Ramos (cell line): ENCODE measurements around the gene PDCD6IP.

ENCODE experiments used
- in situ Hi-C: fragments of 300-500 bp; cut with MboI; formaldehyde crosslinking; loops from one replicate; pipeline ENCODE4 v1.14.3; 2022; ENCODE audit warnings: low sequenced_read_pairs; ENCODE audit not compliant: unreplicated experiment

The PDCD6IP gene

DNA sequence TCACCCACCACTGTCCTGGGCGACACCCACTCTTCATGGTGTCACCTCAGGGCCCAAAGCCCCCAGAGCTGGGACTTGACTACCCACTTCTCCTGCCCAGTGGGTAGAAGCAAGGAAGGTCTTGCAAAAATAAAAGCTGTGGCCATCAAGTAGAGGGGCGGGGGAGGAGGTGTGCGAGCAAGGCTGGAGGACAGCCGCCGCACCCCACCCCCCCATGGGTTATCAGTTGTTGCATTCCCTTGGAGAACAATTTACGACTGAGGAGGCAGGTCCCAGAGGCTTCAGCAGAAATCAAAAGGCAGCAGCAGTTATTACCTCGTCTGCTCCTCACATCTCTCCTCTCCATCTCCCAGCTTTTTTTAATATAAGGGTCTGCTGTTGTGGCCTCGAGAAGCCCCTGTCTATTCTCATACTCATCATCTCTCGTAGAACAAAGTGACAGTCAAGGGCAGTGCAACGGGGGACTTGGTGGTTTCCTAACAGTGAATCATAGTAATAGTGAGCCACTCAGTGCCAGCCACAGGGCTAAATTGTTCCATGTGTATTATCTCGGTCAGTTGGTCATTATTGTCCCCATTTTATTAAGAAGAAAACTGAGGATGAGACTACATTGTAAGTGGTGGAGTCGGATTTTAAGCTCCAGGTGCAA, 116.4 kb downstream of the PDCD6IP start:
- in situ Hi-C loops: no loop called here

DNA sequence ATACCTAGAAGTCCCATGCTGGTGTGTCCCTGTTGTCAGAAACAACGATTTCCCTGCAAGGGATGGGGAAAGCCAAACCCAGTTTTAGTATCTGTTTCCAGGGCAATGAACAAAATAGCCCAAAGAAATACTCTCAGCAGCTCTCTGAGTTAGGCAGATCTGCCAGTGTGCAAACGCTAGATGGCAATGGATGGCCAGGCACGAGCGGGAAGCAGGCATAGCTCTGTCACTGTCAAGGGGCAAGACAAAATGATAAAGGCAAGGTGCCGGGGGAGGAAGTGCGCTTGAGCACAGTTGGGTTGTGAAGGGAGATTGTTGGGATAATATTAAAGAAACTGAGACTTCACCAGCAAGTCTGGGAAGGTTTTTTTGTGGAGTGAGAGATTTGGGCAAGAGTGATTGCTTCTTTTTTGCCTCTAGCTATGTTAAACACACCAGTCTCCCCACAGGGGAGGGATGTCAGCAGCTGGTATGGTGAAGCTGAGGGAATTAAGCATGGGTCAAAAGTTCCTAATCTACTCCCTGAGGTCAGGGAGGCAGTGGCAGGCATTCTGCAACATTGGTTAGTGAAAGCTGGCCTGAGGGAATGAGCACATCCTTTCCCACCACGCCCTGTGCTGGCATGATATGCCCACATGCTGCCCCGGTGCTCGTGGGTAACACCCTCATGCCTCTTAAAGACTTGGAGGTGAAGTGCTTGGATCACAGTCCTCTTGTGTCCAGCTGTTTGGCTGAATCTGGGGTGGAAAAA, 117.5 kb downstream of the PDCD6IP start:
- in situ Hi-C loops: no loop called here

DNA sequence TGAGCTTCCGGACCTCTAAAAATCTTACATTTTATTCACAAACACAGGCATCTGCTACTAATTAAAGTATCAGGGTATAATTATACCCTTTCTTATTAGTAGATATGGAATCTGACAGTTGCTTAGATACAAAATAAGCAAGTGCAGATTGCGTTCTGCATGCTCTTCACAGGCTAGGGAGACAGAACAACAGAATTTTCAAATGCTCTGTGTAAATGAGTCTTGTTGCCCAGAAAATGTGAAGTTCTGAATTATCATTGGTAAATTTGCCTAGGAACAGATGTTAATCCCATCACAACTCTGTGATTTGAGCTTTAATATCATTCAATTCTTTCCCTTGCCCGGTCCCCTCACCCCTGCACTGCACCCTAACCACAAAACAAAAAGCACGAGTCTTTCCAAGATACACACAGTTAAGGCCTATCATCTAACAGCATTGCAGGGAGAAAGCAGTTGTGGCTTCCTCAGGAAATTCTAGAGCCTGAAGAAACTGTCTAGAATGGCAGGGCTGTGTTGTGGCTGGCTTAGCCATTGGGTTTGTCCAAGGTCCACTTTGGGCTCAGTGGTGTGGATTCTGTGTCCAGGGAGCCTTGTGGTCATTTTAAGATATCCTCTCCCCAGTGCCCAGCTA, 119.8 kb downstream of the PDCD6IP start:
- in situ Hi-C loops: no loop called here
